Lower lobe of right lung (tissue), 2 donors: ENCODE results near the gene RPRML. TPM values are rescaled to one million over a fixed set of nuclear protein-coding genes. Genes with fewer than 3 reads are reported as not detected.
A peak's percentile ranks its signal among the peaks of the same experiment; 100 is the strongest.

Experiments used
- ATAC-seq, 2 donors: fragments of 200-7000 bp; cut with Tn5 transposase; one replicate each; pipeline ENCODE4 v1.9.1; 2020 to 2022; ENCODE audit warnings: mild to moderate bottlenecking in 2 of 2, moderate library complexity in 2 of 2
- DNase-seq: peaks from one replicate; pipeline ENCODE4 v3.0.0-alpha.2; 2020
- H3K27ac ChIP-seq: fragments of 200-600 bp; one replicate; pipeline ENCODE4 v1.8.0; 2022
- H3K27me3 ChIP-seq: fragments of 200-600 bp; one replicate; pipeline ENCODE4 v1.8.0; 2022; ENCODE audit warnings: low read depth
- H3K36me3 ChIP-seq: fragments of 200-600 bp; one replicate; pipeline ENCODE4 v1.8.0; 2022; ENCODE audit warnings: mild to moderate bottlenecking
- H3K4me1 ChIP-seq: fragments of 200-600 bp; one replicate; pipeline ENCODE4 v1.8.0; 2022
- H3K4me3 ChIP-seq: fragments of 200-600 bp; one replicate; pipeline ENCODE4 v1.8.0; 2022; ENCODE audit warnings: mild to moderate bottlenecking
- H3K9me3 ChIP-seq: fragments of 200-600 bp; one replicate; pipeline ENCODE4 v1.8.0; 2022
- CTCF ChIP-seq: fragments of 200-600 bp; IDR thresholded peaks from one replicate; pipeline ENCODE4 v1.8.0; 2022; ENCODE audit warnings: antibody characterized with exemption, mild to moderate bottlenecking
- intact Hi-C: fragments of 100-400 bp; cut with DNase I; formaldehyde crosslinking; loops from one replicate; pipeline ENCODE4 v1.11.0; 2022
- total RNA-seq: library from RNA; stranded (reverse); fragmentation: NEBNext Ultra II Directional; extraction: Animal tissue kit (Norgen Biotek cat#: 25700); gene quantifications from one replicate; pipeline ENCODE4 v1.2.1, GENCODE V29; 2021
- donor health status: DM: no; HTN: yes; CAD: no; lungs with severe emphysema.

The RPRML gene
- total RNA-seq, 1 donor from 2014 or later, result not detected

GRCh38 chr17:46947216-46947615 is 31.8 kb downstream of the RPRML start:
- intact Hi-C loops, result no loop called here
- Histone ChIP-seq H3K27me3 (no peaks in the 10 kb centered on the region), H3K4me1 (peaks cover 18% of the 10 kb centered on the region), H3K9me3 (no peaks in the 10 kb centered on the region), H3K4me3 (no peak overlapping the region), H3K27ac (no peak overlapping the region), H3K36me3 (peaks cover 10% of the 10 kb centered on the region)
- no peak for TF ChIP-seq CTCF
- ATAC-seq (no peak), DNase-seq (no peak)

GRCh38 chr17:46944931-46945330 is 34.1 kb downstream of the RPRML start:
- Histone ChIP-seq H3K36me3 (peaks cover 24% of the 10 kb centered on the region), H3K27me3 (no peaks in the 10 kb centered on the region), H3K9me3 (no peaks in the 10 kb centered on the region), H3K4me3 (no peak overlapping the region), H3K27ac (no peak overlapping the region), H3K4me1 (peaks cover 18% of the 10 kb centered on the region)
- DNase-seq (no peak), ATAC-seq (no peak)
- TF ChIP-seq CTCF, result no peak
- intact Hi-C loops, result no loop called here

GRCh38 chr17:46943501-46944393 is 35.3 kb downstream of the RPRML start:
- peak in 1 of 2 donors; percentile 25 for ATAC-seq
- no peak for TF ChIP-seq CTCF
- Histone ChIP-seq H3K4me3 (no peak overlapping the region), H3K9me3 (no peaks in the 10 kb centered on the region), H3K27me3 (no peaks in the 10 kb centered on the region), H3K36me3 (peaks cover 29% of the 10 kb centered on the region), H3K27ac (no peak overlapping the region), H3K4me1 (peaks cover 18% of the 10 kb centered on the region)
- no peak for DNase-seq
- intact Hi-C loops, result no loop called here

GRCh38 chr17:46943218-46943500 is 35.9 kb downstream of the RPRML start:
- Histone ChIP-seq H3K36me3 (peaks cover 34% of the 10 kb centered on the region), H3K4me1 (peaks cover 18% of the 10 kb centered on the region), H3K9me3 (no peaks in the 10 kb centered on the region), H3K27ac (no peak overlapping the region), H3K4me3 (no peak overlapping the region), H3K27me3 (no peaks in the 10 kb centered on the region)
- no peak for TF ChIP-seq CTCF
- DNase-seq, result no peak
- intact Hi-C loops, result no loop called here
- peak in 1 of 2 donors; percentile 6 for ATAC-seq

- intact Hi-C loops, result no loop called here
- DNase-seq, result peak; percentile 71
- ATAC-seq, result peak; percentile 76 to 82
Measured at GRCh38 chr17:46942441-46943217, 36.4 kb downstream of the RPRML start.

More at GRCh38 chr17:46942441-46943217, 36.4 kb downstream of the RPRML start:
- H3K4me1 ChIP-seq, result peaks cover 18% of the 10 kb centered on the region
- H3K9me3 ChIP-seq, result no peaks in the 10 kb centered on the region
- no peaks in the 10 kb centered on the region for H3K27me3 ChIP-seq
- H3K4me3 ChIP-seq, result no peak overlapping the region
- peaks cover 40% of the 10 kb centered on the region for H3K36me3 ChIP-seq
- peak; percentile 74 for TF ChIP-seq CTCF
- H3K27ac ChIP-seq, result no peak overlapping the region
